Muscle of leg (tissue), 11 donors: ENCODE results near the gene SLC51A. TPM values are rescaled to one million over a fixed set of nuclear protein-coding genes. Genes with fewer than 3 reads are reported as not detected.
"Not testable (repeated sequence)": the region's sequence is repeated elsewhere in the genome, so short reads cannot be mapped to it uniquely, and the experiment has no call there.

Experiments
- DNase-seq: peaks from one replicate; pipeline ENCODE4 v3.0.0; 2013
- H3K27ac ChIP-seq: one replicate; pipeline ENCODE4 v1.5.1; 2013; ENCODE audit warnings: mild to moderate bottlenecking, low read length, control low read depth
- H3K27me3 ChIP-seq: one replicate; pipeline ENCODE4 v1.6.1; 2013; ENCODE audit warnings: low read length; ENCODE audit not compliant: control insufficient read depth, insufficient read depth
- H3K36me3 ChIP-seq: one replicate; pipeline ENCODE4 v1.6.1; 2013; ENCODE audit warnings: low read length; ENCODE audit not compliant: control insufficient read depth, insufficient read depth
- H3K4me1 ChIP-seq: one replicate; pipeline ENCODE4 v1.6.1; 2013; ENCODE audit warnings: low read length; ENCODE audit not compliant: control insufficient read depth, insufficient read depth
- H3K4me3 ChIP-seq: one replicate; pipeline ENCODE4 v1.5.1; 2013; ENCODE audit warnings: low read length, control low read depth
- H3K9me3 ChIP-seq: replicated peaks from 2 replicates; pipeline ENCODE4 v1.6.1; 2013; ENCODE audit warnings: low read depth, low read length; ENCODE audit not compliant: control insufficient read depth
- WGBS: methylation state at CpG from one replicate; pipeline ENCODE4 v1.1.5; 2013; ENCODE audit warnings: missing lambda C conversion rate; ENCODE audit not compliant: insufficient coverage; 5-methylcytosine and 5-hydroxymethylcytosine counted together
- polyA plus RNA-seq, 8 donors: library from polyadenylated mRNA; unstranded; fragments of 120-200 nt; gene quantifications; one replicate each; pipeline versions ENCODE4 v1.2.1 to v1.2.3, GENCODE V29; 2013; ENCODE audit warnings: inconsistent platforms in 1 of 8, low replicate concordance in 1 of 8; ENCODE audit not compliant: insufficient read length in 8 of 8, insufficient read depth in 1 of 8
- total RNA-seq: library from RNA; stranded (reverse); fragments of 120-200 nt; gene quantifications from one replicate; pipeline ENCODE4 v1.2.4, GENCODE V29; 2013

SLC51A gene
- total and polyA plus RNA-seq, 9 donors: 0.44 to 9.0 (median 6.5) TPM

DNA sequence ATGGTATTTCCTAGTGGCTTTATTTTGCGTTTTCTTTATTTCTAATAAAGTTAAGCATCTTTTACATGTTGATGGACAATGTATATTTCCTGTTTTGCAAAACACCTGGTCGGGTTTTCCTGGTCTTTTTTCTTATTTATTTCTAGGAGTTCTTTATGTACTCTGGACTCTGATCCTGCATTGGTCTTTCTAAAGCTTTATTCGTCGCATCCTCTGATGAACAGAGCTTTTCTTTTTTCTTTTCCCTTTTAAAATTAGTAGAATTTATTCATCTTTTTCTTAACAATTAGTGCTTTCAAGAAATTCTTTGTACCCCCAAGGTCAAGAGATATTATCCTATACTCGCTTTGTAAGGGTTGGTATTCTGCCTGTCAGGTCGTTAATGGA is 37.3 kb upstream of the SLC51A start:
- no CpG with 5 or more reads among the region's 6 CpGs for WGBS
- Histone ChIP-seq H3K27ac (peak overlapping the region; percentile 62), H3K36me3 (no peaks in the 10 kb centered on the region), H3K4me3 (no peak overlapping the region), H3K4me1 (peaks cover 22% of the 10 kb centered on the region), H3K27me3 (peaks cover 2% of the 10 kb centered on the region), H3K9me3 (no peaks in the 10 kb centered on the region)
- no peak for DNase-seq

DNA sequence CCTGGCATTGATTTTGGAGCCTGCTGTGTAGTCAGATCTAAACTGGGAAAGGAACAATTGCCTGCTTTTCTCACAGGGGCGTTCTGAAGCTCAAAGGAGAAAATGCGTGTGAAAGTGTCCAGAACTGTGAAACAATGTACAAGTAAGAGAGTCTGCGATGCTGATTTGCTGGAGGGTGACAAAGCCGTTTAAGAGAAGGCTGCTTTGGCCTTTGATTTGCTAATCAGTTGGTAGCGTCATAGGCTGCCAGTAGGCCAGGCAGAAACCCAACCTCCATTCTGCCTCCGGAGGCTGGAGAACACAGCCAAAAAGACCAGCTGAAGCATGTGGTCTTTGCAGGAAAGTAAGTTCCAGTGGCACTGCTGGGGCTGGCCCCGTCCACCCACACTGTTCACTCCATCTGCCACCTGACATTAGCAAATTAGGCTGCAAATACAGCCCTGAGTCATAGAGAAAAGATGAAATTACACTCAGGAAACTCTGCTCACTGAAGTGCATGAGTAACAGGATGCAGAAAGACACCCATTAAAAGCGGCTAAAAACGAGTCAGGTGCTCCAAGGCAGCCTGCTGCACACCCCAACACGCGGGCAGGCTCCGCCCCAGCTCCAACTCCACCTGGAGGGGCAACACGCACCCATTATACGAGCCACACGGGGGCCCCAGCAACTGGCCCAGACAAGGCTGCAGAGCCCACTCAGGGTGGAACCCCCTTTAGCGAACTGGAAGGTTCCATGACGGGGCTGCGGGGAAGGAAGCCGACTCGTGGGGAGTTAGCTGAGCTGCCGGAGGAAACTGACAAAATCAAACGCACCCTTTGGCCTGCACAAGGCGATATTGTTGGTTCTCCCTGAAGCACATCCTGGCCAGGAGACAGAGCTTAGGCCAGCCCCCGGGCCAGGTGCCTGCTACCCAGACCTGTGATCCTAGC is 36.7 kb upstream of the SLC51A start:
- peak; percentile 84 for DNase-seq
- Histone ChIP-seq H3K27me3 (peaks cover 2% of the 10 kb centered on the region), H3K9me3 (no peaks in the 10 kb centered on the region), H3K4me3 (no peak overlapping the region), H3K27ac (peak overlapping the region; percentile 62), H3K4me1 (peaks cover 20% of the 10 kb centered on the region), H3K36me3 (no peaks in the 10 kb centered on the region)
- 34% methylated on average over 21 of the region's 24 CpGs for WGBS

DNA sequence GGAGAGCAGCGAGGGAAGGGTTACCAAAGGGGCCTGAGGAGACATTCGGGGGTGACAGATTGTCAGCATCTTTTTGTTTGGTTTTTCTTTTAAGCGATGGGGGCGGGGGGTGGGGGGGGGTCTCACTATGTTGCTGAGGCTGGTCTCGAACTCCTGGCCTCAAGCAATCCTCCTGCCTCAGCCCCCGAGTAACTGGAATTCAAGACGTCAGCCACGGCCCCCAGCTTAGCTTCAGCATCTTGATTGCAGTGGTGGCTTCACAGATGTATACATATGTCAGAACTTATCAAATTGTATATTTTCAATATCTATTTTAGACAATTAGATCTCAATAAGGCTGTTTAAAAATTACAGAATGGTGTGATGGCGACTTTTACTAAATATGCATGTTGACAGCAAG is 36.0 kb upstream of the SLC51A start:
- Histone ChIP-seq H3K27me3 (no peaks in the 10 kb centered on the region), H3K27ac (peak overlapping the region; percentile 62), H3K9me3 (no peaks in the 10 kb centered on the region), H3K4me1 (peaks cover 13% of the 10 kb centered on the region), H3K4me3 (no peak overlapping the region), H3K36me3 (no peaks in the 10 kb centered on the region)
- WGBS: 75% methylated on average over 4 of the region's 9 CpGs
- DNase-seq: no peak

DNA sequence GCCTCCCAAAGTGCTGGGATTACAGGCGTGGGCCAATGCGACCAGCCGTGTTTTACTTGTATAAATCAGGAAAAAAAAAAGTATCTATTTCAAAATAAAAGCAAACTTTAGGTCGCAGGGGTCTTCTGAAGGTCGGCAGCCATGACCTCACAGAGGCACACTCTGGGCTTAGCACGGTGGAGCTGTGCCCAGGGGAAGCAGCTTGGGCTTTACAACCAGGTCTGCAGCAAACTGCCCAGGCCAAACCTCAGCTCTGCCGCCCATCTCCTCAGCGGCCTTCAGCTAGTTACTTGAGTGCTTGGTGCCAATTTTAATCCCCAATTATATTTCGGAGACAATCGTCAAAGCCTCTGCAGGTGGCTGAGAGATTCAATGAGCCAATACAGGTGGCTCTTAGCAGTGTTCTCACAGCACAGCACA is 35.2 kb upstream of the SLC51A start:
- Histone ChIP-seq H3K36me3 (no peaks in the 10 kb centered on the region), H3K27me3 (no peaks in the 10 kb centered on the region), H3K4me3 (no peak overlapping the region), H3K4me1 (peaks cover 15% of the 10 kb centered on the region), H3K27ac (no peak overlapping the region), H3K9me3 (no peaks in the 10 kb centered on the region)
- DNase-seq: no peak
- WGBS: 57% methylated on average over 3 of the region's 10 CpGs

DNA sequence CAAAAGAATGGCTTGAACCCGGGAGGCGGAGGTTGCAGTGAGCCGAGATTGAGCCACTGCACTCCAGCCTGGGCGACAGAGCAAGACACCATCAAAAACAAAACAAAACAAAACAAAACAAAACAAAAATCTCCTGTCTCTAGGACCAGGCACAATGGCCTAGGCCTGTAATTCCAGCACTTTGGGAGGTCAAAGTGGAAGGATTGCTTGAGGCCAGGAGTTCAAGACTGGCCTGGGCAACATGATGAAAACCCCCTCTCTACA is 32.2 kb upstream of the SLC51A start:
- H3K27ac ChIP-seq, H3K9me3 ChIP-seq, H3K27me3 ChIP-seq, DNase-seq, H3K36me3 ChIP-seq, H3K4me3 ChIP-seq: not testable (repeated sequence)
- 74% methylated on average over 3 of the region's 4 CpGs for WGBS
- H3K4me1 ChIP-seq: peaks cover 31% of the 10 kb centered on the region

DNA sequence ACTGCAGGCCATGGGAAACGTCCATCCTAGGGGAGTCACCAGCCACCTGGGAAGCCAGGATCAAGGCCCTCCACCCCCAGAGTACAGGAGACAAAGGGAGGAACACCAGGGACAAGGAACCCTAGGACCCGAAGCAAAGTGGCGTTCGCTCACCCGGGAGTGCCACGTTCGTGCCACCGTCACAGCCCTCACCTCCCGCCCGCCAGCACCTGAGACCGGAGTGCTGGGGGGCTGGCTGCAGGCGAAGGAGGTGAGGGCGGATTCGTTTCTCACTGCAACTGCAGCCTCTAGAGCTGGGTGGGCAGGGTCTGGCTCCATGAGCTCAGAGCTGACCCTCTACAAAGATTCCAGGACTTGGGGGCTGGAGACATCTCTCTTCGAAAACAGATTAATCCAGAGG is 31.5 kb upstream of the SLC51A start:
- WGBS: 93% methylated on average over 14 of the region's 15 CpGs
- Histone ChIP-seq H3K27me3 (no peaks in the 10 kb centered on the region), H3K27ac (no peak overlapping the region)

DNA sequence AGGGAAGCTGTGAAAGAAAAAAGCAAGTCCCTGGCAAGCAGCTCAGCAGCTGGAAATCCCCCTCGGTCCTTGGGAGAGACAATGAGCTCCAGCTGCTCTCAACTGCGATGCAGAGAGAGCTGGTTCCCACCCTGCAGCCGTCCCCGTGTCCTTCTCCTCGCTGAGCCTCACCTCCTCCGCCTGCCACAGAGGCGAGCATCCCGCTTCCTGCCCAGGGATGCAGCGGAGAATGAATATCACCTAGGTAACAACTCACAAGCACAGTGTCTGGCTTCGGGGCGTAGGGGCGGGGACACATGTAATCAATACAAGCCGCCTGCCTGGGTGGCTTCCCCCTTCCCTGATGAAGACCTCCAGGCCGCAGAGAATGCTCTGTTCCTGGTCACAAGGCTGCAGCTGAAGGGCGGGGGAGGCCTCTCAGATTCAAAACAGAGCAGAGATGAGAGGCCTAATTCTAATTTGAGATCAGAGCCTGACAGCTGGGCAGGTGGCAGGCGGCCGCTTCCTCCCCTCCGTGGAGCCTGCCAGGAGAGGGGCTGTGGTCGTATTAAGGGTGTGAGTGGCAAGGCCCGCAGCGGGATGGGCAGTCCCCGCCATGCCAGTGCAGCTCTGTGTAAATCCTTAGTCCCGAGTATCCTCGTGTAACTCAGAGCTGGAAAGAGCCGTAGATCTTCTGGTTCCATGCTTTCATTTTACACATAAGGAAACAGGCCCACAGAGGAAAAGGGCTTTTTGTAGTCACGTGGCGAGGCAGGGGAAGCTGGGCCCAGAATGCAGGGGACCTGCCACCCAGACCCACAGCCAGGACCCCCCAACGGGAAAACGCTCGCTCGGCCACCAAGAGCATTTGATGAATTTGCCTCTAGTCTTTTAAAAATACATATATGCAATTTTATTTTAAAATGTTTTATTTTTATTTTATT is 29.4 kb upstream of the SLC51A start:
- peaks cover 34% of the 10 kb centered on the region for H3K4me1 ChIP-seq
- DNase-seq: peak; percentile 94
- WGBS: 7% methylated on average over 17 of the region's 31 CpGs
- H3K36me3 ChIP-seq: no peaks in the 10 kb centered on the region
- no peaks in the 10 kb centered on the region for H3K27me3 ChIP-seq
- peak overlapping the region; percentile 91 for H3K27ac ChIP-seq
- no peak overlapping the region for H3K4me3 ChIP-seq
- no peaks in the 10 kb centered on the region for H3K9me3 ChIP-seq

More for the DNA sequence above, 31.5 kb upstream of the SLC51A start:
- no peaks in the 10 kb centered on the region for H3K36me3 ChIP-seq
- H3K4me3 ChIP-seq: no peak overlapping the region
- H3K9me3 ChIP-seq: no peaks in the 10 kb centered on the region
- DNase-seq: no peak
- peaks cover 29% of the 10 kb centered on the region for H3K4me1 ChIP-seq

DNA sequence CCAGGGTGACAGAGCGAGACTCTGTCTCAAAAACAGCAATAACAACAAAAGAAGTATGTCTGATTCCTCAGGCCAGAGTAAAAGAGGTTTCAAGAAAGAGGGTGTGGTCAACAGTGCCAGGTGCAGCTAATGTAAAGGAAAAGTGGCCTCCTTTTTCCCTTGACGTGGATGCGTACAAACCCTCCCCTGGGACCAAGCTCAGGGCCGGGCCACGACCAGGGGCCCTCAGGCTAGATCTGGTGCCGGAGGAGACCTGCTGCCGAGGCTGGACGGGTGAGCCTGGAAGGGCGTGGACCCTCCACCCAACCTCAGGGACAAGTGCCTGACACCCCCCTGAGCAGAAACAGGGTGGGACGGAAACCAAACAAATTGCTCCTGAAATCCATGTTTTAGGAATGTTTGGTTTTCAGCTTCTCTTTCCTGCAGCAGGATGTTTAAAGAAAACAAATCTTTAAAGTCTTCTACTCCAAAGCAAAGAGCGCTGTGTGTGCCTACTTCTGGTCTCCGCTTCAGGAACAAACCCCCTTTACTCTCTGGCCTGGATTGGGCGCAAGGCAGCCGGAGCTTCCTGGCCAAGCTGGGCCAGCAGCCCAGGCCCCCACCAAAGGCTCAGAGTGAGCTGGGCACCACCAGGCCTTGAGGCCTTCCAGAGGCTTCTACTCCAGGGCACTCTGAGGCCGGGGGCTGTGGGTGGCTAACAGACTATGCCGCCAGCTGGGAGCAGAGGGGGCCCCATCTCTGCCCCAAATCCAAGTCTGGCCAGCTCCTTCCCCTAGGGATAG is 26.6 kb upstream of the SLC51A start:
- Histone ChIP-seq H3K36me3 (no peaks in the 10 kb centered on the region), H3K27me3 (no peaks in the 10 kb centered on the region), H3K27ac (no peak overlapping the region), H3K4me1 (peaks cover 56% of the 10 kb centered on the region), H3K9me3 (no peaks in the 10 kb centered on the region), H3K4me3 (no peak overlapping the region)
- WGBS: 84% methylated on average over 6 of the region's 16 CpGs
- DNase-seq: no peak

DNA sequence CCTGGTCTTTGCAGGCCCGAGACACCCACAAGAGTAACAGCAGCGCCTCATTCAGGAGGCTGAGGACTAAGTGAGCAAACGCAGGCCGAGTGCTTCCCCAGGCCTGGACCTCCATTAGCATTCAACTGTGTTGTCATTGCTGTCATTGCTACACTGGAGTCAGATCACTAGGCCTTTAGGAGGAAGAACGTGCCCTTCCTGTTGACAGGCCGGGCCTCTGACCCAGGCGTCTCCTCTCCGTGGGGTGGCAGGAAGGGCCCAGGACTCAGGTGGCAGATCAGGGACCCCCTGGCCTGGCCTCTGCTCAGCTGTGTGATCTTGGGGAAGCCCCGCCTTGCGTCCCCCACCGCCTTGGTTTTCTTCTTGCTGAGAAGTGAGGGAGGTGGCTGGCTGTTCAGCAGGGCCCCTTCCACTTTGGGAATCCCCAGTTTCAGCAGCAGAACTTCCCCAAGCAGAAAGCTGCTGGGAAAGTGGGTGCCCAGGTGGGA is 24.3 kb upstream of the SLC51A start:
- Histone ChIP-seq H3K36me3 (no peaks in the 10 kb centered on the region), H3K9me3 (no peaks in the 10 kb centered on the region), H3K27me3 (no peaks in the 10 kb centered on the region), H3K27ac (peak overlapping the region; percentile 65), H3K4me3 (no peak overlapping the region), H3K4me1 (peaks cover 45% of the 10 kb centered on the region)
- DNase-seq: no peak
- WGBS: 74% methylated on average over 7 of the region's 11 CpGs
